ENCODE measurements around the gene DPP6.

Gene DPP6

GRCh38 chr7:154679379-154680053 lies 627.3 kb downstream of the DPP6 start:
- DNase-seq: no peak

- DNase-seq: no peak
Observed at GRCh38 chr7:154680894-154681659, 628.9 kb downstream of the DPP6 start.

GRCh38 chr7:154682003-154682402 lies 629.8 kb downstream of the DPP6 start:
- DNase-seq: no peak

GRCh38 chr7:154684666-154685563 lies 632.7 kb downstream of the DPP6 start:
- DNase-seq: no peak

GRCh38 chr7:154685564-154685901 lies 633.3 kb downstream of the DPP6 start:
- DNase-seq: no peak

GRCh38 chr7:154686305-154686704 lies 634.1 kb downstream of the DPP6 start:
- no peak for DNase-seq

GRCh38 chr7:154688952-154689351 lies 636.8 kb downstream of the DPP6 start:
- no peak for DNase-seq

- DNase-seq: no peak
Observed at GRCh38 chr7:154690411-154690810, 638.2 kb downstream of the DPP6 start.

GRCh38 chr7:154693661-154694060 lies 641.5 kb downstream of the DPP6 start:
- DNase-seq: no peak

GRCh38 chr7:154695836-154696235 lies 643.6 kb downstream of the DPP6 start:
- no peak for DNase-seq

GRCh38 chr7:154696556-154696955 lies 644.4 kb downstream of the DPP6 start:
- no peak for DNase-seq

GRCh38 chr7:154698726-154699291 lies 646.6 kb downstream of the DPP6 start:
- DNase-seq: peak; percentile 11

GRCh38 chr7:154699417-154699816 lies 647.2 kb downstream of the DPP6 start:
- no peak for DNase-seq

GRCh38 chr7:154709840-154710520 lies 657.8 kb downstream of the DPP6 start:
- no peak for DNase-seq

GRCh38 chr7:154720016-154720415 lies 667.8 kb downstream of the DPP6 start:
- no peak for DNase-seq

- no peak for DNase-seq
Observed at GRCh38 chr7:154721086-154721485, 668.9 kb downstream of the DPP6 start.

GRCh38 chr7:154726368-154726767 lies 674.2 kb downstream of the DPP6 start:
- DNase-seq: no peak

- no peak for DNase-seq
Observed at GRCh38 chr7:154729056-154729455, 676.9 kb downstream of the DPP6 start.

- no peak for DNase-seq
Observed at GRCh38 chr7:154735766-154736165, 683.6 kb downstream of the DPP6 start.

- no peak for DNase-seq
Observed at GRCh38 chr7:154736389-154736788, 684.2 kb downstream of the DPP6 start.

GRCh38 chr7:154738216-154738615 lies 686.0 kb downstream of the DPP6 start:
- no peak for DNase-seq

GRCh38 chr7:154741131-154741530 lies 688.9 kb downstream of the DPP6 start:
- no peak for DNase-seq

GRCh38 chr7:154743206-154743605 lies 691.0 kb downstream of the DPP6 start:
- no peak for DNase-seq
